Fibroblast of lung (primary cell): ENCODE results near the gene STAM. TPM values are rescaled to one million over a fixed set of nuclear protein-coding genes. Genes with fewer than 3 reads are reported as not detected.

Source experiments
- DNase-seq, 2 donors: peaks; one replicate each; pipeline versions ENCODE4 v3.0.0 to v3.0.0-alpha.2; 2010; ENCODE audit warnings: low read depth in 2 of 2
- H2AFZ ChIP-seq: 2 replicates; pipeline ENCODE4 v1.5.1; 2012; ENCODE audit warnings: low read length, control low read depth, inconsistent platforms
- H3K27ac ChIP-seq: 2 replicates; pipeline ENCODE4 v1.5.1; 2011; ENCODE audit warnings: low read length, control low read depth; ENCODE audit not compliant: insufficient read depth
- H3K27me3 ChIP-seq: 2 replicates; pipeline ENCODE4 v1.5.1; 2011; ENCODE audit warnings: mild to moderate bottlenecking, low read length; ENCODE audit not compliant: control insufficient read depth, insufficient read depth
- H3K36me3 ChIP-seq: 2 replicates; pipeline ENCODE4 v1.5.1; 2011; ENCODE audit warnings: low read length; ENCODE audit not compliant: control insufficient read depth, insufficient read depth
- H3K4me1 ChIP-seq: 2 replicates; pipeline ENCODE4 v1.5.1; 2011; ENCODE audit warnings: low read length; ENCODE audit not compliant: control insufficient read depth, insufficient read depth; ENCODE audit errors: extremely low read depth
- H3K4me2 ChIP-seq: 2 replicates; pipeline ENCODE4 v1.5.1; 2011; ENCODE audit warnings: low read length, control low read depth; ENCODE audit not compliant: insufficient read depth; ENCODE audit errors: extremely low read depth
- H3K4me3 ChIP-seq, 4 experiments: fragments of 200-600 bp in 1 of 4; sonication (generic) in 1 of 4; replicated peaks in 1 of 4; 2 replicates each; pipeline ENCODE4 v1.5.1; 2011 to 2016; ENCODE audit warnings: low read length in 4 of 4, low read depth in 3 of 4, mild to moderate bottlenecking in 3 of 4, control low read depth in 2 of 4, inconsistent platforms in 1 of 4, mixed read lengths in 1 of 4; ENCODE audit not compliant: insufficient read depth in 1 of 4; ENCODE audit errors: control extremely low read depth in 1 of 4
- H3K79me2 ChIP-seq: 2 replicates; pipeline ENCODE4 v1.5.1; 2012; ENCODE audit warnings: mild to moderate bottlenecking, low read length, inconsistent platforms; ENCODE audit not compliant: control insufficient read depth, insufficient read depth
- H3K9ac ChIP-seq: 2 replicates; pipeline ENCODE4 v1.5.1; 2011; ENCODE audit warnings: mild to moderate bottlenecking, low read length, control low read depth; ENCODE audit not compliant: insufficient read depth
- H3K9me3 ChIP-seq: 2 replicates; pipeline ENCODE4 v1.5.1; 2012; ENCODE audit warnings: low read depth, low read length; ENCODE audit not compliant: control insufficient read depth, insufficient read depth
- H4K20me1 ChIP-seq: 2 replicates; pipeline ENCODE4 v1.5.1; 2011; ENCODE audit warnings: low read length; ENCODE audit not compliant: control insufficient read depth, insufficient read depth; ENCODE audit errors: extremely low read depth
- EZH2 ChIP-seq: IDR thresholded peaks from 2 replicates; pipeline ENCODE4 v1.5.1; 2012; ENCODE audit warnings: low read length, control low read depth, mild to moderate bottlenecking; ENCODE audit errors: missing control alignments
- polyA plus RNA-seq, 2 donors: library from polyadenylated mRNA; depleted of rRNA in 1 of 2; stranded (reverse) in 1 of 2; unstranded in 1 of 2; fragments of >200 nt; gene quantifications; 2 replicates each; pipeline ENCODE4 v1.2.1, GENCODE V29; 2011 to 2012; ENCODE audit warnings: missing spikeins in 1 of 2
- total RNA-seq: library from RNA; depleted of rRNA; stranded (reverse); fragments of >200 nt; gene quantifications from 2 replicates; pipeline ENCODE4 v1.2.1, GENCODE V29; 2014
- TF ChIP-seq, protein P1 (sequence below), 2 donors: IDR thresholded peaks in 1 of 2; conservative IDR thresholded peaks in 1 of 2; 1 replicate in 1 of 2; 2 replicates in 1 of 2; pipeline ENCODE4 v1.5.1; 2011 to 2012; ENCODE audit warnings: low read length in 2 of 2, control low read depth in 1 of 2, inconsistent platforms in 1 of 2, low read depth in 1 of 2, mild to moderate bottlenecking in 1 of 2

Gene STAM
- total and polyA plus RNA-seq, 2 donors (not counting 1 experiment from before 2014, with no cell fraction given): 27.9 to 48.7 TPM

DNA sequence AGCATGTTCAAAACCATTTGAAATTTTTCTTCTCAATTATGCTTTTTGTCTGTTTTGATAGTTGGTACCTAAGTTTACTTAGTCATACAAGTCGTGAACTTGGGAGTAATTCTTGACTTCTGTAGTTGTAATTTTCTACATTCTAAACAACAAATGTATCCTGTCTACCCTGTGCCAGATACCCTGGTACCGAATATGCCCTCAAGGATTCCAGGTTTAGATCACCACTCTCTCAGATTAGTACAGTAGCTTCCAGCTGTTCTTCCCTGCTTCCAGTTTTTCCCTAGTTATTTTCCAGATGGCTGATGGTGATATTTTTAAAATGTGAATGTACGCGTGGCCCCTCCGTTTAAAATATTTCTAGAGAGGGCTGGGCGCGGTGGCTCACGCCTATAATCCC lies 6.5 kb downstream of the STAM start:
- H3K4me2 ChIP-seq: no peak overlapping the region
- no peak overlapping the region for H3K9ac ChIP-seq
- no peak overlapping the region for H3K27ac ChIP-seq
- no peak overlapping the region for H3K4me3 ChIP-seq
- peaks cover 3% of the 10 kb centered on the region for H3K4me1 ChIP-seq
- H3K9me3 ChIP-seq: no peaks in the 10 kb centered on the region
- no peak overlapping the region for H2AFZ ChIP-seq
- H3K79me2 ChIP-seq: peaks cover 94% of the 10 kb centered on the region
- DNase-seq: no peak
- H3K27me3 ChIP-seq: no peaks in the 10 kb centered on the region
- no peak for TF ChIP-seq EZH2
- no peaks in the 10 kb centered on the region for H3K36me3 ChIP-seq
- no peaks in the 10 kb centered on the region for H4K20me1 ChIP-seq

DNA sequence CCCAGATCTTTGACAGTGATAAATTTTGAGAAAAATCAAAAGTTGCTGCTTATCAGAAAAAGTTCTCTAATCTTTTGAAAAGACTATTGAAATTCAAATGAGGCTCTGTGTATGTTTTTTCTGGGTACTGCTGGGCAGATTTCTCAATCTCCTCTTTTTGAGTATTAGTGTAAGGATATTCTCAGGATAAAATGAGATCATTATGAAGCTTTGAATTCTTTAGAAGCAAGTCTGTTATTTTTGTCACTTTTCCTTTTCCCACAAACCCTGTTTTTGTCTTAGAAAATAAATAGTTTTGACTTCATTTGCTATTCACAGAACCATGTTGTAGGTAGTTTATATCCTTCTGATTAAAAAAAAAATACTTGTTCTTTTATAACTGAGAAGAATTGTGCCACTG lies 7.9 kb downstream of the STAM start:
- peaks cover 93% of the 10 kb centered on the region for H3K79me2 ChIP-seq

DNA sequence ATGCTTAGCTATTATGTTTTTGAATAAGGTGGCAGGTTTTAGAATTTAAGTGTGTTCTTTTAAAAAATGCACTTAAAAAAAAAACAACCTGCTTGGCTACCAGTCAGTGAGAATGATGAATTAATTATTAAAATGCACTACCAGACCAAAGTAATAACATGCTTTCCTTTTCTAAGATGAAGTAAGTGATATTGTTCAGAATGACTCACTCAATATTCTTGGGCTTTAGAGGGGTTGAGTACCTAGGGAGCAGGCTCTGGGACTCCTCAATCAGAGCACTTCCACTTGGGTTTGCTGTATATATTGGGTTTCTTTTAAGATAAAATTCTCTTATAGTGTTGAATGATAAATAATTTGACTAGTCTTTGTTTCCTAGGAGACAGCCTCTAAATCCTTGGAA lies 8.6 kb downstream of the STAM start:
- no peak for TF ChIP-seq EZH2
- TF ChIP-seq, protein P1, sequence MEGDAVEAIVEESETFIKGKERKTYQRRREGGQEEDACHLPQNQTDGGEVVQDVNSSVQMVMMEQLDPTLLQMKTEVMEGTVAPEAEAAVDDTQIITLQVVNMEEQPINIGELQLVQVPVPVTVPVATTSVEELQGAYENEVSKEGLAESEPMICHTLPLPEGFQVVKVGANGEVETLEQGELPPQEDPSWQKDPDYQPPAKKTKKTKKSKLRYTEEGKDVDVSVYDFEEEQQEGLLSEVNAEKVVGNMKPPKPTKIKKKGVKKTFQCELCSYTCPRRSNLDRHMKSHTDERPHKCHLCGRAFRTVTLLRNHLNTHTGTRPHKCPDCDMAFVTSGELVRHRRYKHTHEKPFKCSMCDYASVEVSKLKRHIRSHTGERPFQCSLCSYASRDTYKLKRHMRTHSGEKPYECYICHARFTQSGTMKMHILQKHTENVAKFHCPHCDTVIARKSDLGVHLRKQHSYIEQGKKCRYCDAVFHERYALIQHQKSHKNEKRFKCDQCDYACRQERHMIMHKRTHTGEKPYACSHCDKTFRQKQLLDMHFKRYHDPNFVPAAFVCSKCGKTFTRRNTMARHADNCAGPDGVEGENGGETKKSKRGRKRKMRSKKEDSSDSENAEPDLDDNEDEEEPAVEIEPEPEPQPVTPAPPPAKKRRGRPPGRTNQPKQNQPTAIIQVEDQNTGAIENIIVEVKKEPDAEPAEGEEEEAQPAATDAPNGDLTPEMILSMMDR (conservative IDR thresholded peaks at IDR 0.05 in 1 of 2, IDR thresholded peaks at IDR 0.05 in 1 of 2; ENCODE audit: low read depth in 1 of 2, low read length in 2 of 2): no peak
- no peak overlapping the region for H3K4me3 ChIP-seq
- H3K4me2 ChIP-seq: no peak overlapping the region
- no peak overlapping the region for H2AFZ ChIP-seq
- H3K4me1 ChIP-seq: peaks cover 2% of the 10 kb centered on the region
- H4K20me1 ChIP-seq: no peaks in the 10 kb centered on the region
- no peak overlapping the region for H3K9ac ChIP-seq
- H3K27me3 ChIP-seq: no peaks in the 10 kb centered on the region
- no peaks in the 10 kb centered on the region for H3K9me3 ChIP-seq
- H3K27ac ChIP-seq: no peak overlapping the region
- DNase-seq: peak in 1 of 2 donors; percentile 63
- no peaks in the 10 kb centered on the region for H3K36me3 ChIP-seq
- H3K79me2 ChIP-seq: peaks cover 93% of the 10 kb centered on the region

More for the DNA sequence above, 7.9 kb downstream of the STAM start:
- Histone ChIP-seq H3K27ac (no peak overlapping the region), H2AFZ (no peak overlapping the region), H3K9ac (no peak overlapping the region), H3K27me3 (no peaks in the 10 kb centered on the region), H3K4me2 (no peak overlapping the region), H3K9me3 (no peaks in the 10 kb centered on the region), H3K4me1 (peaks cover 2% of the 10 kb centered on the region), H4K20me1 (no peaks in the 10 kb centered on the region), H3K36me3 (no peaks in the 10 kb centered on the region), H3K4me3 (no peak overlapping the region)
- TF ChIP-seq, protein P1 (conservative IDR thresholded peaks at IDR 0.05 in 1 of 2, IDR thresholded peaks at IDR 0.05 in 1 of 2; ENCODE audit: low read depth in 1 of 2, low read length in 2 of 2): no peak
- TF ChIP-seq EZH2: no peak
- DNase-seq: peak in 1 of 2 donors; percentile 58
